ENCODE measurements around the gene IFT88.

IFT88 gene

DNA sequence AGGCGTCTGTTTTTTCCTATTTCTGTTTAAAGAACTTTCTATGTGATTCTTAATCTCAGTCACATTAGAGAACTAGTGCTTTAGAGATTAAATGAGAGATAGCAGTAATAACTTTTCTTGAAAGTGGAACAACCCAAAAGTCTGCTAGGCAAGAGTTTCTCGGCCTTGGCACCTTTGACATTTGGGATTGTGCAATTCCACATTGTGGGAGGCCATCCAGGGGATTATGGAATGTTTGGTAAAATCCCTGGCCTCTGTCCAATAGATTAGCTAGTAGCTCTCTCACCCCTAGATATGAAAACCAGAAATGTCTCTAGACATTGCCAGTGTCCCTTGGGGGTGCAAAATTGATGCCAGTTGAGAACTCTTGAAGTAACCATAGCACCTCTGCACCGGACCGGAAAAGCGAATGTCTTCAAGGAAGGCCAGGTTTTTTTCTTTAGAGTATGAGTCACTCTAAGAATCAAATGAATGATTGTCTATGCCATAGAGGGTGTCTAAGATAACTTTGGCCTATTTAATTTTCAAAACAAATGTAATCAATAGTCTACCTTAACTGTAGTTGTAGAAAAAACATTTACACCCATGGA is 91.6 kb downstream of the IFT88 start (continued):
- TF ChIP-seq, protein P1, sequence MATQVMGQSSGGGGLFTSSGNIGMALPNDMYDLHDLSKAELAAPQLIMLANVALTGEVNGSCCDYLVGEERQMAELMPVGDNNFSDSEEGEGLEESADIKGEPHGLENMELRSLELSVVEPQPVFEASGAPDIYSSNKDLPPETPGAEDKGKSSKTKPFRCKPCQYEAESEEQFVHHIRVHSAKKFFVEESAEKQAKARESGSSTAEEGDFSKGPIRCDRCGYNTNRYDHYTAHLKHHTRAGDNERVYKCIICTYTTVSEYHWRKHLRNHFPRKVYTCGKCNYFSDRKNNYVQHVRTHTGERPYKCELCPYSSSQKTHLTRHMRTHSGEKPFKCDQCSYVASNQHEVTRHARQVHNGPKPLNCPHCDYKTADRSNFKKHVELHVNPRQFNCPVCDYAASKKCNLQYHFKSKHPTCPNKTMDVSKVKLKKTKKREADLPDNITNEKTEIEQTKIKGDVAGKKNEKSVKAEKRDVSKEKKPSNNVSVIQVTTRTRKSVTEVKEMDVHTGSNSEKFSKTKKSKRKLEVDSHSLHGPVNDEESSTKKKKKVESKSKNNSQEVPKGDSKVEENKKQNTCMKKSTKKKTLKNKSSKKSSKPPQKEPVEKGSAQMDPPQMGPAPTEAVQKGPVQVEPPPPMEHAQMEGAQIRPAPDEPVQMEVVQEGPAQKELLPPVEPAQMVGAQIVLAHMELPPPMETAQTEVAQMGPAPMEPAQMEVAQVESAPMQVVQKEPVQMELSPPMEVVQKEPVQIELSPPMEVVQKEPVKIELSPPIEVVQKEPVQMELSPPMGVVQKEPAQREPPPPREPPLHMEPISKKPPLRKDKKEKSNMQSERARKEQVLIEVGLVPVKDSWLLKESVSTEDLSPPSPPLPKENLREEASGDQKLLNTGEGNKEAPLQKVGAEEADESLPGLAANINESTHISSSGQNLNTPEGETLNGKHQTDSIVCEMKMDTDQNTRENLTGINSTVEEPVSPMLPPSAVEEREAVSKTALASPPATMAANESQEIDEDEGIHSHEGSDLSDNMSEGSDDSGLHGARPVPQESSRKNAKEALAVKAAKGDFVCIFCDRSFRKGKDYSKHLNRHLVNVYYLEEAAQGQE (tag by site-specific recombination; IDR thresholded peaks at IDR 0.05), result no peak

DNA sequence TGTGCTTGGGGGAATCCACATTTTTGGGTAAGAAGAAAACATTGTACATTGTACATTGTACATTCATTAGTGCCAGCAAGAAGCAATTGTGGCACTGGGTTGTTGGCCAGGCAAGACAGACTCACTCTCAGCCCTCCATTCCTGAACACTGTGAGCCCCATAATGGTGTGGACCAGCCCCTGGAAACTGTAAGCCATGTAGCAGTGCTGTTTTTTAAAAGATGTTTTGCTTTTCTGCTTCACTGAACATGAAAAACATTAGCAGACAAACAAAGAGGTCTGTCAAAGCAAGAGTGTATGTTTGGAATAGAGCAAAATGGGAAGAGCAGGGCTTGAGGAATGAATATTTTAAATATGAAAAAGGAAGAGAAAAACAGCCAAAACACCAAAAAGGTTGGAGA is 97.4 kb downstream of the IFT88 start:
- TF ChIP-seq ZBTB48 (tag by site-specific recombination; IDR thresholded peaks at IDR 0.05) (no peak), ZNF366 (tag by site-specific recombination; conservative IDR thresholded peaks at IDR 0.05) (no peak)
- ChIA-PET POLR2A (no interaction called here), CTCF (no interaction called here)
- no peaks in the 10 kb centered on the region for H3K9me3 ChIP-seq (ENCODE audit: control insufficient read depth, insufficient read depth, low read depth, low read length)
- peaks cover 0 to 5% of the 10 kb centered on the region in 2 experiments; a peak in 1 of 3 replicates for H3K36me3 ChIP-seq (ENCODE audit: control insufficient read depth in 2 of 2, insufficient read depth in 1 of 2, low read length in 2 of 2)
- H3K27ac ChIP-seq (ENCODE audit: extremely low read depth, low read depth, low read length), result no peak overlapping the region
- H3K4me1 ChIP-seq (ENCODE audit: control insufficient read depth, insufficient read depth, low read length), result no peaks in the 10 kb centered on the region
- no peak overlapping the region for H3K4me3 ChIP-seq (ENCODE audit: low read depth, low read length)

DNA sequence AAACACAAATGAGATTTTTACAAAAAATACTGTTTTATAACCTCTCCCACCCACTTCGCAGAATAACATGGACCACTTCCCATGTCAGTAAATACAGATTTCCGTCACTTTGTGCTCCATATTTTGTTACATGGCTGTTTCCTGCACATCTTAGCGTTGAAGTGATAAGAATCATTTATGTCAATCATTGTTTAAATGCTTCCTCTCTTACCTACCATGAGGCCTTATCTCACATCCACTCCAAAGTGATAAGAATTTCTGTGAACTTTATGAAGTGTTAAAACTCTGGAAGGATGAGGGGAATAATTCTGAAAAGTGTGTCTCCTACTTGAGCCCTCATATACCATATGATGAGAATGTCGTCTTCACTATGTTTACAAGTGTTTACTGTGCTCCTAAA is 100.0 kb downstream of the IFT88 start:
- H3K4me3 ChIP-seq (ENCODE audit: low read depth, low read length), result no peak overlapping the region
- H3K27ac ChIP-seq (ENCODE audit: extremely low read depth, low read depth, low read length), result no peak overlapping the region
- no peaks in the 10 kb centered on the region for H3K9me3 ChIP-seq (ENCODE audit: control insufficient read depth, insufficient read depth, low read depth, low read length)
- no peaks in the 10 kb centered on the region for H3K4me1 ChIP-seq (ENCODE audit: control insufficient read depth, insufficient read depth, low read length)
- ChIA-PET CTCF (no interaction called here), POLR2A (no interaction called here)
- TF ChIP-seq ZNF169 (tag by site-specific recombination; IDR thresholded peaks at IDR 0.05) (no peak), SCRT2 (tag by site-specific recombination; IDR thresholded peaks at IDR 0.05) (no peak), ZNF76 (tag by site-specific recombination; IDR thresholded peaks at IDR 0.05; ENCODE audit: borderline replicate concordance, low read depth) (no peak), ZNF621 (tag by site-specific recombination; IDR thresholded peaks at IDR 0.05) (no peak), ZNF48 (tag by site-specific recombination; IDR thresholded peaks at IDR 0.05) (no peak), ZBTB17 (tag by site-specific recombination; IDR thresholded peaks at IDR 0.05) (no peak), ZNF768 (tag by site-specific recombination; IDR thresholded peaks at IDR 0.05) (no peak), KLF9 (tag by site-specific recombination; IDR thresholded peaks at IDR 0.05; ENCODE audit: low read depth) (no peak)
- TF ChIP-seq, protein P2, sequence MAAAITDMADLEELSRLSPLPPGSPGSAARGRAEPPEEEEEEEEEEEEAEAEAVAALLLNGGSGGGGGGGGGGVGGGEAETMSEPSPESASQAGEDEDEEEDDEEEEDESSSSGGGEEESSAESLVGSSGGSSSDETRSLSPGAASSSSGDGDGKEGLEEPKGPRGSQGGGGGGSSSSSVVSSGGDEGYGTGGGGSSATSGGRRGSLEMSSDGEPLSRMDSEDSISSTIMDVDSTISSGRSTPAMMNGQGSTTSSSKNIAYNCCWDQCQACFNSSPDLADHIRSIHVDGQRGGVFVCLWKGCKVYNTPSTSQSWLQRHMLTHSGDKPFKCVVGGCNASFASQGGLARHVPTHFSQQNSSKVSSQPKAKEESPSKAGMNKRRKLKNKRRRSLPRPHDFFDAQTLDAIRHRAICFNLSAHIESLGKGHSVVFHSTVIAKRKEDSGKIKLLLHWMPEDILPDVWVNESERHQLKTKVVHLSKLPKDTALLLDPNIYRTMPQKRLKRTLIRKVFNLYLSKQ (tag by site-specific recombination; IDR thresholded peaks at IDR 0.05; ENCODE audit: borderline replicate concordance), result no peak
- H3K36me3 ChIP-seq (ENCODE audit: control insufficient read depth in 2 of 2, insufficient read depth in 1 of 2, low read length in 2 of 2), result no peaks in the 10 kb centered on the region

DNA sequence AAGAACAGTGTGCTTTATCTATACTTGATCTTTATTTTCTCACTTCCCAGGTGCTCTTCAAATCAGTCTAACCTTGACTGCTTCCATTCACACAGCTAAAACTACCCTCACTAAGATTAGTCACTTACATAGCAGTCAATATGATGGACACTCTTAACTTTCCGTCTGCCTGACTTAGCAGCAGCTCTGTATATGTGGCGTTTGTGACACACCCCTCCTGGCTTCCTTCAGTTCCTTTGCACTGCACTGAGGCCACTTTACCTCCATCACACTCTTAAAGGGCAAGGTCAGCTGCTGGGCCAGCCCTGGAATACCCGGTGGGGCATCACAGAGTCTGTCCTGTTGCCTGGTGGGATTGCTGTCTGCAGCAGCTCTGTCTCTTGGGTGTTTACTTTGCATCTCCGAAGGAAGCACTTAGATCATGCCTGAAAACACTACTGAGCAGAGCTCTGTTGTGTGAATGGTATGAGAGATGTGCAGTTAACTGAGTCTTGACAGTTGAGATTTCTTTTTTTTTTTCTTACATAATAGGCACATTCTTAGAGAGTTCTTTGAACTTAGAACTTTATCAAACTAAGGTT is 101.0 kb downstream of the IFT88 start:
- Histone ChIP-seq H3K36me3 (ENCODE audit: control insufficient read depth in 2 of 2, insufficient read depth in 1 of 2, low read length in 2 of 2) (no peaks in the 10 kb centered on the region), H3K27ac (ENCODE audit: extremely low read depth, low read depth, low read length) (no peak overlapping the region), H3K4me3 (ENCODE audit: low read depth, low read length) (no peak overlapping the region), H3K9me3 (ENCODE audit: control insufficient read depth, insufficient read depth, low read depth, low read length) (no peaks in the 10 kb centered on the region), H3K4me1 (ENCODE audit: control insufficient read depth, insufficient read depth, low read length) (no peaks in the 10 kb centered on the region)
- CTCF ChIA-PET, result interaction anchor here (0.5 kb wide), 1 partner anchor 669 kb away, joined by 3 read pairs; no protein-coding TSS in a partner anchor
- POLR2A ChIA-PET, result no interaction called here
- TF ChIP-seq, protein P3, sequence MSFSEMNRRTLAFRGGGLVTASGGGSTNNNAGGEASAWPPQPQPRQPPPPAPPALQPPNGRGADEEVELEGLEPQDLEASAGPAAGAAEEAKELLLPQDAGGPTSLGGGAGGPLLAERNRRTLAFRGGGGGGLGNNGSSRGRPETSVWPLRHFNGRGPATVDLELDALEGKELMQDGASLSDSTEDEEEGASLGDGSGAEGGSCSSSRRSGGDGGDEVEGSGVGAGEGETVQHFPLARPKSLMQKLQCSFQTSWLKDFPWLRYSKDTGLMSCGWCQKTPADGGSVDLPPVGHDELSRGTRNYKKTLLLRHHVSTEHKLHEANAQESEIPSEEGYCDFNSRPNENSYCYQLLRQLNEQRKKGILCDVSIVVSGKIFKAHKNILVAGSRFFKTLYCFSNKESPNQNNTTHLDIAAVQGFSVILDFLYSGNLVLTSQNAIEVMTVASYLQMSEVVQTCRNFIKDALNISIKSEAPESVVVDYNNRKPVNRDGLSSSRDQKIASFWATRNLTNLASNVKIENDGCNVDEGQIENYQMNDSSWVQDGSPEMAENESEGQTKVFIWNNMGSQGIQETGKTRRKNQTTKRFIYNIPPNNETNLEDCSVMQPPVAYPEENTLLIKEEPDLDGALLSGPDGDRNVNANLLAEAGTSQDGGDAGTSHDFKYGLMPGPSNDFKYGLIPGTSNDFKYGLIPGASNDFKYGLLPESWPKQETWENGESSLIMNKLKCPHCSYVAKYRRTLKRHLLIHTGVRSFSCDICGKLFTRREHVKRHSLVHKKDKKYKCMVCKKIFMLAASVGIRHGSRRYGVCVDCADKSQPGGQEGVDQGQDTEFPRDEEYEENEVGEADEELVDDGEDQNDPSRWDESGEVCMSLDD (tag by site-specific recombination; IDR thresholded peaks at IDR 0.05), result no peak
- TF ChIP-seq ZNF514 (tag by site-specific recombination; IDR thresholded peaks at IDR 0.05) (no peak), KLF16 (tag by site-specific recombination; IDR thresholded peaks at IDR 0.05) (no peak), ZIC2 (tag by site-specific recombination; IDR thresholded peaks at IDR 0.05) (no peak), ZBTB48 (tag by site-specific recombination; IDR thresholded peaks at IDR 0.05) (no peak)
